Stimulated activated CD8-positive, alpha-beta memory T cell treated with anti-CD3 and anti-CD28 coated beads, Interleukin-15, amount 100 ng/mL, for 4 hours (primary cell): ENCODE measurements around the gene KRT222.

Experiments used
- DNase-seq, 2 donors: peaks; one replicate each; pipeline ENCODE4 v3.0.0-alpha.2; 2020; ENCODE audit warnings: low read depth in 2 of 2

Gene KRT222

GRCh38 chr17:40658396-40658795 lies 6.6 kb downstream of the KRT222 start:
- no peak for DNase-seq

- no peak for DNase-seq
Observed at GRCh38 chr17:40651939-40652338, 13.0 kb downstream of the KRT222 start.

GRCh38 chr17:40648384-40648968 lies 16.5 kb downstream of the KRT222 start:
- no peak for DNase-seq

- DNase-seq, result peak; percentile 37 to 52
Observed at GRCh38 chr17:40647624-40648383, 17.2 kb downstream of the KRT222 start, which contains the start of gene SMARCE1. Gene SMARCE1 (minus strand): TSS chr17:40647818. CDS start chr17:40645802, 2,016 bp downstream.

GRCh38 chr17:40646791-40647623 lies 18.0 kb downstream of the KRT222 start:
- no peak for DNase-seq

GRCh38 chr17:40645943-40646342 lies 19.0 kb downstream of the KRT222 start:
- no peak for DNase-seq

DNA sequence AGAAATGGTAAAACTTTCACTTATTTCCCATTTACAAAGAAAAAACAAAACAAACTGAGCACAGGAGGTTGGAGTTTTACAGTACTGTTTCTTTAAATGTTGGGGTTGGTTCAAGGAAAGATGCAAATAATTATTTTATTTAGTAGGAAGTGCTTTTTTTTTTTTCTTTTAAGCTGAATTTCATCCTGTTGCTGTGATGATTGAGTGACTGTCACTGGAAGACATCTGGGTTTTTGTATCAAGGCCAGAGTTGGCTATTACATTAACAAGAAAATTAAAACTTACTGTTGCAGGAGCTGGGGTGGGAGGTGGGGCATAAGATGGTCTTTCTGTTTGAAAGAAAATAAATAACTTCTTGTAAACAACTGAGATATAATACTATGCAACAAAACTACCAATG lies 19.7 kb downstream of the KRT222 start:
- DNase-seq, result no peak

GRCh38 chr17:40637931-40638330 lies 27.0 kb downstream of the KRT222 start:
- DNase-seq, result no peak

DNA sequence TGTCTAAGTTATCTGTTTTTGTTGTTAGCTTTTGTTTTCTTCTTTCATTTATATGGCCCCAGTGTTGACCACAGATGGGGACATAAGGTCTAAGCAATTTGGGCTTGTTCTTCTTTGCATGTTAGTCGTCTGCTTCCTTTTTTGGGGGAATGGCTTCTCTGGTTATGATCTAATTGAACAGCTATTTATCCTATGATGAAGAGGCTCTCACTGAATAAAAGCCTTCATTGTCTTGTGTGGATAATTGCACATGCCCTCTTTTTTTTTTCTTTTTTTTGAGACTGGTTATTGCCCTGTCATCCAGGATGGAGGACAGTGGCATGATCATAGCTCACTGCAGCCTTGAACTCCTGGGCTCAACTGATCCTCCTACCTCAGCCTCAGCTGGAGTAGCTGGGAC lies 31.1 kb downstream of the KRT222 start:
- DNase-seq, result no peak

DNA sequence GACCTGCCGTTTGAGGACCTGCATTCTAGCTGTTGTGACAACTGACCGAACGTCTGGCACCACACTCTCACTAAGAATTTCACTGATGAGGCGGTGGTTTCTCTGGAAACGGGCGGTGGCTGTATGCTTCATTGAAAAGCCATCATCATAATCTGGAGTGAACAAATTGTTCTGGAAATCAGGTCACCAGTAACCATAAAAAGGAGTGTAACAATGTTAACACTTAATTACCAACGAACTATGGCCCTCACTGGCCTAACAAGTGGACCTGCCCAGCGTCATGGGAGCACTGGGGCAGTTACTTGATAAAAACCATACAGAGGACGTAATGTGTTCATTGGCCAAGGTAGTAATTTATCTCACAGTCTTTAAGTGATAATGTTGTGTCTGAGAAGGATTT lies 32.8 kb downstream of the KRT222 start:
- no peak for DNase-seq

DNA sequence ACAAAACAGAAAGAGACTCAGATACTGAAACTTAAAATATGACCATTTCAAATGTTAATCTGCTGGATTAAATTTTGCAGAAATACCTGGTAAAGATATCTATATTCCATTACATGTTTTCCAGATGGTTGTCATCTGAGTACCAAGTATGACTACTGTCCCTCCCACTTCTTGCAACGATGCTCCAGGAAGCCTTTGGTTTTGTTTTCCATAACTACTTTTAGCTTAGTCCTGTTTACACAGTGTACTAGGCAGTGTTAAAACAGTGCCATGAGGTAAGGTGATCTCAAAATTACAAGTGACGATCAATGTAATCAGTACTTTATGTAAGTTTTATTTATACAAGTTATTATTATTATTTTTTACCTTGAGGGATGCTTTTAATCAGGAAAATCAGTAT lies 35.1 kb downstream of the KRT222 start:
- DNase-seq, result no peak

DNA sequence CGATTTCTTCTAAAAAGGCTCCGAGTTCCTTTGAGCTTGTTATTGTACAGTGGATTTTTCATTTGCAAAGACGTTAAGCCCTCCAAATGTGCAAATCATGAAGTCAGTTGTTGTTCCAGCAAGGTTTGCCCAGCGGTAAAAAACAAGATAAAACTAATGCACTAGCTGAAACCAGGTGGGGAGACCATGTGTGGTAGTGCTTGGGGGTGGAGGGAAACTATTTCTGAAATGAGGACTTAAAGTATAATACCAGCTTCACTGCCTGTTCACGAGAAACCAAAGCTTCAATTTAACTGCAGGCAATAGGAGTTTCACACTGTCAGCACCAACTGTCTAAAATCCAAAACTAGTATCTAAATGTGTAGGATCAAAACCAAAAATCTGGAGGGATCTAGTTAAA lies 39.7 kb downstream of the KRT222 start:
- DNase-seq, result no peak

DNA sequence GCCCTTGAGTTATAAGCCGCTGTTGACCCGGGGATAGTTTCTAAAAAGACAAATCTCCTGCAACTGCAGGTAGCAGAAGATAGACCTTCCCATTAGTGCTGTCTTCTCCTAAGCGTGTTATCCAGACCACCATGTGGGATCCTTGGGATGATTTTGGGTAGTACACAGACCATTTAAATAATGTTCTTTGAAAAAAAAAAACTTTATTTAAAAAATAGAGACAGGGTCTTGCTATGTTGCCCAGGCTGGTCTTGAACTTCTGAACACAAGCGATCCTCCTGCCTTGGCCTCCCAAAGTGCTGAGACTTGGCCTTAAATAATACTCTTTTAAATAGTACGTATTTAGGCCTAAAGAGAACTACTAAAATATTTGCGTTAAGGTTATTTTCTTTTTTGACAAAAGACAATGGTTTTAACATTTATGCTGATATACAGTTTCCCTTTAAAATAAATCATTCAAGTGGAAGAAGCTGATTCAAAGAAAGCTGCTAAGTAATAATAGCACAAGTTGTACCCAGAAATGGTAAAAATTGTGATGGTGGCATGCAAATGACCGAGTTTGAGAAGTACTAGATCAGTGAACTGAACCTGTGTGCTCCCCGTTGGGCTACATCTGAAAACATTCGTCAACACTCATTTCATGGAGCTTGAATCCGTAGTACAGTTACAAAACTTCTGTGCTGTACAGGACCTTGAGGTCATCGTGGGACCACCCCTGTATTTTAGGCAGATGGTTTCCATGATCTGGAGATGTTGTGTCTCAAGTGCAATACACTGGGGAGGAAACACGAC lies 41.4 kb downstream of the KRT222 start:
- no peak for DNase-seq

DNA sequence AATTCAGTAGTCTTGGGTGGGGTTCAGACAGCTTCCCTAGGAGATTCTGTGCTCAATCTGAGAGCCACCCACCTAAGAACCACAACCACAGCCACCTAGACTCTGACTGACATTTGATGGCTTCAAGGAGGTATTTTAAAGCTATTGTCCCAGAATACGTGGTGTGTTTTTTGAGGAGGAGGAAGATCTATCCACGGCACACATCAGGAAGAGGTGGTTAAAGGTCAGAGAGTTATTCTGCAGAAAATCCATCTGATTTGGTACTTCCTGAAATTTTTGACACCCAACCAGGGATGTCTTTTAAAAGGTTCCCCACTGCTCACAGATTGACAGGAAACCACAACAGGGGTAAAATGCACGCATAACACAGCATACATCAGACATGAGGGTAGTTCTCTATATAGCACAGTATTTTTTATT lies 42.5 kb downstream of the KRT222 start:
- DNase-seq, result no peak

DNA sequence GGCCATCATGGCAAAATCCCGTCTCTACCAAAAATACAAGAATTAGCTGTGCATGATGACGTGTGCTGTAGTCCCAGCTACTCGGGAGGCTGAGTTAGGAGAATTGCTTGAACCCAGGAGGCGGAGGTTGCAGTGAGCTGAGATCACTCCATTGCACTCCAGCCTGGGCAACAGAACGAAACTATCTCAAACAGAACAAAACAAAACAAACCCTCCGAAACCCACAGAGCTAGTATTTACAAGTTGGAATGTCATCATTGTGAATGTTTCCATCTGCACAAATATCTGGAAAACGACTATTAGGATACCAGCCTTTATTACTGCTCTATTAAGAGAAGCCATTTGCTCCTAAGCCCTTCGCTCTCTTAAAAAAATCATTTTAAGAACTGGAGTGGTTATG lies 43.4 kb downstream of the KRT222 start:
- no peak for DNase-seq

DNA sequence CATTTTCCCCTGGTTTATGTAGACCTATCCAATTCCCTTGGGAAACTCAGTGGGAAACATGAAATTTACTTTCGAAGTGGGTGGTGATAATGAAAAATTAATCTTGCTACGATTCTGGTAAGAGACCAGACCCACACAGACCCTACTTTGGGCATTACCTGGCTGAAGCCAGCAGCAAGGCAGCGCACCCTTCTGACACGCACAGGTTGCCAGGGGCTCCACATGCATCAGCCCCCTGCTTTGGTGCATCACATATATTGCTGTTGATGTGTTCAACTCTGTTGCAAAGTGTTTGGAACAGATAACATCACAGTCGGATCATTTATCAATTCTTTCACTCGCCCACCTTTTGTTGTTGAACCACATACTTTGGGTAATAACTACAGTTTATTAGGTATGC lies 44.0 kb downstream of the KRT222 start:
- no peak for DNase-seq

DNA sequence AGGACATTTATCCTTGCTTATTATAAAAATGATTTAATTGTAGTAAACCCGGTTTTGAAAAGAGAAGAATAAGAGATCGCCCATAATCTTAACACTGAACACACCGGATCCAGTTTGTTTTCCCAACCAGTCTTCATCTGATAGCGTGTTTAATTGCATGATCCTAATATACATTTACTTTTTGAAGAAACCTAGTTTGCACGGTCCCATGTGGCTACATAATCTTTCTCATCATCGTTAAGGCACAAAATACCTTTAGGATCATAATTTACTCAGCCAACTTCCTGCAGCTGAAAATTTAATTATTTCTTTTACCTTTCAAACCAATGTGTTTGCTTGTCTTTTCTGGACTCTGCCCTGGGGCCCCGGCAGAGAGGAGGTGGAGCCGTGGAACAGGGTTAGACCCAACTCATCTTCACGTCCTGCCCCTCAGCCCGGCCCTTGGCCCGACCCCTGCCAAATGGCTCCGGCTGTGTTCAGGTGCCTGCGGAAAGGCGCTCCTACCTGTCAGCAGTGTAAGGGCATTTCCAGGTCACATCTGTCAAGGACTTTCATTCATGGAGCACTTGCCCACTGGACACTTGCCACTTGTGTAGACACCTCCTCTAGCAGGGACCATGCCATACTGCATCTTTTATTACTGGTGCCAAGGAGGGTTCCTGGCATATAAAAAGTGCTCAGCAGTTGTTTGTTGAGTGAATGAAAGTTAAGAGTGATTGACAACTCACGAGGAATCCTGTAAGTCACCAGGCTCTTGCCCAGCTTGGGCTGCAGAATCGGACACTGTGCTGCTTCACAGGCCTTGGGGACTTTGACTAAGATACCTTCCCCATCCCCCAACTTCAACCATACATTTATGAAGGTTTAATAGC lies 46.0 kb downstream of the KRT222 start:
- no peak for DNase-seq

- DNase-seq, result no peak
Observed at GRCh38 chr17:40617678-40618240, 47.2 kb downstream of the KRT222 start.

- no peak for DNase-seq
Observed at GRCh38 chr17:40616592-40616991, 48.4 kb downstream of the KRT222 start.

DNA sequence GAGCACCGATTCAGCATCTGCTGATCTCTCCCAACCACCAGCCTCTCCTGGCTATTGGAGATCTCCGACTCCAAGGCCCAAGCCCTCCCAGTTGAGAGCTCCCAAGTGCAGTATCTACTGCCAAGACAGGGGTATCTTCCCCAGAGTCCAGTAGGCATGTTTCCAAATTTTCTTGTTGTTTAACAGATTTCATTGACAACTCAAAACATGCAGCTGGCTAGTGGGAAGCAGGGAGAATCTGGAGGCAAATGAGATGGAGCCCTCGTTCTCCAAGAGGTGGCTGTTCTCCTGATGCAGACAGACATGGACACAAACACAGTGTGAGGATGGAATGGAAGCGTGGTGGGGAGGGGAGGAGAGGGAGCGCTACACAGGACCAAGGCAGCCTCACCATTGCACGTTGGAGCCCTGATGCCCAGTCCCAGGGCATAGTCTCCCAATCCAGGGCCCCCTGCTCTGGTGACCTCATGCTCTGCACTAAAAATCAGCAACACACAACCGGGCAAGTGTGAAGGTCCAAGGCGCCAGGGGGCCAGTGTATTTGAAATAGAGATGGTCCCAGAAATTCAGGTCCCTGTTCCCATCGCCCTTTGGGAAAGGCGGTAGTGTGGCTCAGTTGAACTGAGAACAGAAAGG lies 49.0 kb downstream of the KRT222 start:
- DNase-seq, result no peak
